Stimulated activated CD8-positive, alpha-beta memory T cell treated with anti-CD3 and anti-CD28 coated beads, Interleukin-2, amount 100 ng/mL, for 1 hour (primary cell): ENCODE data around the gene EIF5A.

Experiments used
- DNase-seq, 2 donors: peaks; one replicate each; pipeline ENCODE4 v3.0.0-alpha.2; 2020; ENCODE audit warnings: low read depth in 2 of 2

EIF5A gene

DNA sequence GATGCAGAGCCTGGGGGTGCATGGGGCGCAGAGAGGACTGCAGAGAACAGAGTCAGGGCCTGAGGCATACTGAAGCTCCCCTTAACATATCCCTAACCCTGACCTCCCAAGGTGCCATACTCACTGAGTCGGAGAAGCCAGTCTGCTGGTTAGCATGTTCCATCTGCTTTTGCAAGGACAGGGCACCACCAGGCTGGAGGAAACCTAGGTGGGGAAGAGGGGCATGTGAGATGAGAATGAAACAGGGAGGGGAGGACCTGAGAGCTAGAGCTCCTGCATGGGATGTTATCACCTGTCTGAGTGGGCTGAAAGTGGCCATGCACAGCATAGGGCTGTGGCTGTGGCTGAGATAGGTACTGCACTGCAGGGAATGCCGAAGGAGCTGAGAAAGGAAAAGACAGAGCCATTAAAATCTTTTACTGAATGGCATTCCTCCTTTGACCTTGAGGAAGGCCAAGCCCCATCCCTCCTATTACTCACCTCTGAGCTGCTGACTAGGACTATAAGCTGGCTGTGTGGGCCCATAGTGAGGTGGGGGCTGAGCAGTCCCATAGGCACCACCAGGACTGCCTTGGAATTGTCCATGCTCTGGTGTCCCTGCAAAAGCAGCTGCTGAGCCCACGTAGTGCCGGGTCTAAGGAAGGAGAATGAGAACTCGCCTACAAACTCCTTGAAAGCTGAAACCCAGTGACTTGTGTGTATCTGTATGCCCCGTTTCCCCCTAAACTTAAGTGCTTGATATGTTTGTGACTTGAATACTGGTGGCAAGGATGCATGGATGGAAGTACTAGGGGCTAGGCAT is 5.9 kb downstream of the EIF5A start:
- no peak for DNase-seq

DNA sequence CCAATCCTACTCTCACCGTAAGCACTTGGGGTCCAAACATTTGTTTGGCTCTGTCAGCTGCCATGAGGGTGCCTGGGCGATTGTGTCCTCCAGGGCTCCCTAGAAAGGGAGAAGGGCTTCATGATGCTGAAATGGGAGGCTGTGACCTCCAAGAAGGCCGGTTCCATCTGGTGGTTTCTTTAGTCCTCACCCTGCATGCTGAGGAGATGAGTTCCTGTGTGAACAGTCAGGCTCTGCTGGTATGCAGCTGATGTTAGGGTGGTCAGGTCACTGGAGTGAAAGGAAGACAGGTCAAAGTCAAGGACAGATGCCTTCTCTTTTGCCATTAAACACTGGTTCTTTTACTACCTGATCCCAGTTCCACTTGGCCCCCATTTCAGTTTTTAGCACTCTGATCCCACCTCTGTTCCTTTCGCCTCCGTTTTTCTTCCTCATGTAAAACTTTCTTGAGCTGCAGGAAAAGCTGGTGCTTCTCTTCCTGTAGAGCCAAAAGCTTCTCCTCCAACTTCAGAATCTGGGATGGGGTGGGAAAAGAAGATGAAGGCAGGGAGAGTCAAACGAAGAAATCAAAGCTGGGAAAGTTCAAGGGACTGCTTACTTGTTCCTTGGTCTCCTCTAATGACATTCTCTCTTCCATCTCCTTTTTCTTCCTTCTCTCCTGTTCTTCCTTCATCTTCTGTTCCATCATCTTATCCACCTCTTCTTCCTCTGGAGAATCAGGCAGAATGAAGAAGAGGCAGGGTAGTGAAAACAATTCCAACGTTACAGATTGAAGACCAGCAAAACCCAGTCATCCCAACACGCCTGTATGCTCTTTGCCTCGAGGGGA is 6.7 kb downstream of the EIF5A start:
- DNase-seq: no peak

DNA sequence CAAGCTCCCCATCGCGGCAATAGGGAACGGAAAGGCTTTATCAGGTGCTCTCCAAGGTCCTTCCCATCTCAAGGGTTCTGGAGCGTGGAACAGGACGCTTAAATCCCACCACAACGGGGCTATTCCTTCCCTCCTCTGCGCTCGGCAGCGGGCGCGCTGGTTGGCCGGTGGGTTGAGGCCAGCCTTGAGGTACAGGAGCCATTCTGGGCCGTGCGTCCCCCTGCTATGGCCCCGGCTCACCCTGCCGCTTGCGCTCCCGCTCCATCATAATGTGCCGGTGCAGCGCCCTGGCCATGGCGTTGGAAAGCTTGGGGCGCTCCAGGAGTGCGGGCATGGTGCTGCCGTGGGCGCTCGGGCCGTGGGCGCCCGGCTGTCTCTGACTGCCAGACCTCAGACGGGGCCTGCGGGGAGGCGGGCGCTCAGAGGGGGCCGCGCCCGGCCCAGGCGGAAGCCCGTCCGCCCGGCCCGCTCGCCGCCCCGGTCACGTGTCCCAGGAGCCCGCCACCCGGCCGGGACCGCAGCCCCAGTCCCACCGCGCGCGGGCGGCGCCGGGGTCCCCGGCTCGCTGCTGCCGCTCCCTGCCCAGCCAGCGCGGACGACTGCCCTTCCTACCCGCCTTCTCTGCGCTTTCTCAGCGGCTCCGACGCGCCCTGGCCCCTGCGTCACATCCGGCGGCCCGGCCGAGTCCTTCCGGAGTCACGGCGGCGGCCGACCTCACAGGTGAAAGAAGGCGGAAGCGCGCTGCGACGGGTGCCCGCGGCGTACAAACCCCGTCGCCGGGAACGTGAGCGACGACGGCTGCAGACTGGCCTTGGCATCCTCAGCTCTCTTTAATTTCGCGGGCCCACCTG is 7.5 kb downstream of the EIF5A start, which contains the start of gene GPS2:
Gene GPS2 (minus strand): TSS at position 642 of the 851 bp plus-strand sequence. CDS start 308 bp downstream, at position 334.
- DNase-seq: peak; percentile 84 to 88

DNA sequence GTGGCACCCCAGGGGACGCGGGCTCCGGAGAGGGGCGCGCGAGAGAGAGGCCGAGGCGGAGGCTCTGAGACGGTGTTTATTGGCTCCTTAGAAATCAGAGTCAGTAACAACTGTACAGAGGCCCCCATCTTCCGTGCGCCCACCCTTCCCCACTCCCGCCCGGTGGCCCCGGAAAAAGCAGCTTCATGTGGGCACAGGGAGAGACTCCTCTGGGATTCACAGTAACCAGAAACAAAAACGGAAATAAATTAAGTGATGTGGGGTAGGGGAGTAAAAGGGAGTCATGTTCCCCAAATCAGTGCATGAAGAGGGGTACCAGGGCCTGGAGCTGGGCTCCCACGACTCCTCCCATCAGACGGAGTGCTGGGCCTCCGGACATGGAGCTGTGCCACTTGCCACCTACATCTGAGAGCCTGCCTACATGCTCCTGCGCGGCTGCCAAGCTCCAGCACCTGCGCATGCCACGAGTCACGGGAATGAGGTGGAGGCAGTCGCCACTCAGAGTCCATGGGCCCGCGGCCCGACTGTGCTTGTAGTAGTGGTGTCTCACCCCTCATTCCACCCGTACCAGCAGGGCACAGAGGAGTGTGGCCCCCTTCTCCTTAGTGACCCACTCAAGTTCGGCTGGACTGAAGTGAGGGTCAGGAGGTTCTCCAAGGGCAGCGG is 8.3 kb downstream of the EIF5A start:
- DNase-seq: no peak

DNA sequence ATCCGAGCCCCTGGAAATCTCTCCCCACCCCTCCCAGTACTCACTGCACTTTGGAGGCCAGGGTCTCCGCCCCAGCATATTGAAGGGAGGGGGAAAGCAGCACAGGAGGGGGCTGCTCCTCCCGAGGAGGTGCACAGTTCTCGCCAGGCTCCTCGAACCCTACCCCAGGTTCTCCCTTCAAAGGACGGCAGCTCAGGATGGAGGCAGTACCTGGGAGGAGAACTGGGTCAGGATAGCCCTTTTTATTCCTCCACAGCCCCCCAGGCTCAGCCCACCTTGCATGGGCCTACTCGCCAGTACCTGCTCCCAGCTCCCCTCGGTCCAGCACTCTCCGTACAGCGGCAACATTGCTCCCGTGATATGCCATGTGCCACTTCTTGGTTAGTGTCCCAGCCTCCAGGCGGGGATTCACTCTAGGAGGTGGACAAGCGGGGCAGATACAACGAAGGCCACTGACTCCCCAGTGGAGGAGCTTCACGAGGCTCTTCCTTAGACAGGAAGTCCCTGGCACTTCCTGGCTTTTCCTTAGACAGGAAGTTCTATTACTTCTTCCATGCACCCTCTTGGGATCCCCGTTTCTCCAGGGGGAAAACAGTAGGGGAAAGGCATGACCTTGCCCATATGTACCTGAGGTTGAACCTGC is 9.9 kb downstream of the EIF5A start:
- DNase-seq: no peak

DNA sequence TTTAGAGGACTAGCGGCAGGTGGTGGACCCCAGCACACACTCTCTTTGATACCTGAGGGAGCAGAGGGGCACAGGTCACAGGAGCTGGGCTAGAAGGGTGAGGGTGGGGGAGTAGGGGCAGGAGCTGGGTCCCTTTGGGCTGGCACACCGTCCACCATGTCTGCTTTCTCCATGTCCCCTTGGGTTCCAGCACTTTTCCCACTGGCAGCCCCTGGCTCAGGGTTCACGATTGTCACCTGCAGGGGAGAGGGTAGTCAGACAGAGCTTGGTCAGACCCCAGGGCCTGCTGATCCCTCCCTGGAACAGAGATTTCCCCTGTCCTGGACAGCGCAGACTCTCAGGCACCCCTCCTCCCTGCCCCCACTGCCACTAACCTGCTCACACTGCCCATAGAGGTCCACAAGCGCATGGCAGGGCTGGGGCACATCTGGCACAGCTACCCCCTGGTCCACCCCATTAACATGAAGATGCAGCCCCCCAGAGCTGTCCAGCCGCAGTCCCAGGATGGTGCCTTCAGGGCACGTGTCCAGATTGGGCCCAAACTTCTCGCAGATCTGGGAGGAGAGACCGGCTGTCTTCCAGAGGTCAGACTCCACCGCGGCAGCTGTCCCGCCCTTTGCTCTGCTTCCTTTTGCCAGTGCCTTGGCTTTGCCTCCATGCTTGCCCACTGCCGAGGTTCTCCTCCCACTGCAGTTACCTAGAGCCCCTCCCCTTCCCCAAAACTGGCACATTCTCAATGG is 10.9 kb downstream of the EIF5A start:
- DNase-seq: no peak

DNA sequence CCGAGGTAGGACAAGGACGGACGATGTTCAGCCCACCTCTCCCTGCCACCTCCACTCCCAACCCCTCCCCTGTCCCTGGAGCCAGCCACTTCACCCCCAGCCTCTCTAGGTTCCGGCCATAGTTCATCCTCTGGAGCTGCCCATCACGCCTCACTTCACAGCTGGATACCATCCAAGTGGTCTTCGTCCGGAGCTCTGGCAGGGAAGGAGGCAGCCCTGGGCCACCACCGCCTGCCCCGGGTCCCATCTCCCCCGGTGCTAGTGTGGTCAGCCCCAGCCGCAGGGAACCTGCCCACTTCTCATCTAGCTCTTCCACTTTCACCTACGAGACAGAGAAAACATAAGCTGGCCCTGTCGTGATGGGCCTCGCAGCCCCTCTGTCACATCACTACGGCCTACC is 14.0 kb downstream of the EIF5A start:
- no peak for DNase-seq

DNA sequence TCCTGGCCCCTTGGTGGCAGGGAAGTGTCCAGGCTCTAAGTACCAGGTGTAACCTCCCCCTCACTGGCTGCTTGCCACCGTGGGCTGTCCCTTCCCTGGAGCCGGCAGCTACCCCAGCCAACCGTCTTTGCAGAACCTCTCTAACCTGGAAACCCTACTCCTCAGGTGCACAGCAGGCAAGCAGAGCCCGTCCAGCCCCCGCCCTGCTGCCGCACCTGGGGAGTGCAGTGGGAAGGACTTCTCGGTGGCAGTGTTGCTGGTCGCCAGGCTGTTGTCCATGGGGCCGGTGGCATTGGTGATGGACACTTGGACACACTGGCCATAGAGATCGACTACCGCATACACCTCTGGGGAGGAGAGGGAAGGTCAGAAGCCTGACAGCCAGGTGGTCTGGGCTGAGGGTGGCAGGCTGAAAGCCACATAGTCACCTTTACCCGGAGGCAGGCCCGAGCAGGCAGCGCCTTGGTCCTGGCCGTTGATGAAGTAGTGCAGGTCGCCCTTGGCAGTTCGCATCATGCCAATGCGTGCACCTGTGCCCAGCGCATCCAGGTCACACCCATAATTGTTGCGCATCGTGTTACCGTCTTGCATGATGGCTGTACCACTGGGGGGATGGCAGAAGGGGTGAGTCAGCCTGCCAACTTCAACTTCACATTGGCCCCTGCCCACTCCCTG is 15.2 kb downstream of the EIF5A start:
- DNase-seq: no peak

DNA sequence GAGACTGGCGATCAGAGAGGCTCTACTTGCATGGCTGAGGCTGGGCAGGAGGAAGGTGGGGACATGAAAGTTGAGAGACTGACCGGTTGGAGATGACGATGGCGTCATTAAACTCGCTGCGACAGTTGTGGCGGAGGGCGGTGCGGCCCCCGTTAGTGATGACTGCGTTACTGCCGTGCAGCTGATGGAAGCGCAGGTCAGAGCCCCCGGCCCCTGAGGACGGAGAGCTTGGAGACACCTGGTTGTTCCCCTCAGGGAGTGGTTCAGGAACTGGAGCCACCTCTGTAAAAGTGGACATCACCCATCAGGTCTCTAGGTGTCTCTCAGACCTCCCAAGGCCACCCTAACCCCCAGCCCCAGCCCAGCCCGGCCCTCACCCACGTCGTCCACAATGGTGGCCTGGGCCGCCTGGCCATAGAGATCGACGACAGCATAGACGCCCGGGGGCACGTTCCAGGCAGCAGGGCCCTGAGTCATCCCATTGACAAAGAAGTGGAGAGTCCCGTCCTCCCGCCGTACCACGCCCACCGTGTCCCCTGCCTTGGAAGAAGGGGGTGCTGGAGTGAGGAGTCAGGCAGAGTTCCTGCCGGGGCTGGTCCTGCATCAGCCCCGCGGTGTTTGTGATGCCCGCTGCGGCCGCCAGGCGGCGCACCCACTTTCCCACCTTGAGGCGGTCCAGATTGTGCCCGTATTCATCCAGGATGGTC is 16.5 kb downstream of the EIF5A start:
- DNase-seq: peak; percentile 44 to 47

DNA sequence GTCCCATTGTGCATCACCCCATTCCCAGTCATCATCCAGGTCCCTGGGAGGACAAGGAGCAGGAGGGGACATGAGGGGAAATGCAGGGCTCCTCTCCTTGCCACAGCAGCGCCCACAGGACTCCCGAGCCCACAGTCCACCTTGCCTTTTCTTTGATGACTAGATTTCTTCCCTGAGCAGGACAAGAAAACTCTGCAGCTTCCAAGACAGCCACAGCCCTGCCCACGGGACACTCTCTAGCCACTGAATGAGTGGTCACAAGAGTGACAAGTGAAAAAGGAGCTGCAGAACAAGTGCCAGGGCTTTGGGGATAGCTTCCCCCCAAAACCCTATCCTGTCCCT is 17.0 kb downstream of the EIF5A start:
- DNase-seq: no peak

DNA sequence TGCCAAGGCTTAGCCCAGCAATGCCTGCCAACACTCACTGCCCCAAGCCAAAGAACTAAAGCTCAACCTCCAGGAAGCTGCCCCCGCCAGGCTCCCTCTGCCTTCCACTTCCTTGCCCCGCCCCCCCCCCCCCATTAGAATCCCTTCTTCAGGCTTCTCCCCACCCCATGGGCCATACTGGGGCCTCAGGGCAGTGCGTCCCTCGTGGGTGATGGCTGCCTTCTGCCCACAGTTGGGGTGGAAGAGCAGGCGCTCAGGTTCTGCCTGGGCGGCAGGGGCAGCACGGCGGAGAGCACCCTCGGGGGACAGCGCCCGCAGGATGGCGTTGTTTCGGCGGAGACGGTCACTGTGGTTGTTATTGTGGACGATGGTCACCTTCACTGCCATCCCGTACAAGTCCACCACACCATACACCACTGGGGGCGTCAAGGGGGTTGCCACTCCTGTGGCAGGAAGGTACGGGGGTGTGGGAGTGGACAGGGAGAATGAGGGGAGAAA is 17.7 kb downstream of the EIF5A start:
- DNase-seq: no peak

DNA sequence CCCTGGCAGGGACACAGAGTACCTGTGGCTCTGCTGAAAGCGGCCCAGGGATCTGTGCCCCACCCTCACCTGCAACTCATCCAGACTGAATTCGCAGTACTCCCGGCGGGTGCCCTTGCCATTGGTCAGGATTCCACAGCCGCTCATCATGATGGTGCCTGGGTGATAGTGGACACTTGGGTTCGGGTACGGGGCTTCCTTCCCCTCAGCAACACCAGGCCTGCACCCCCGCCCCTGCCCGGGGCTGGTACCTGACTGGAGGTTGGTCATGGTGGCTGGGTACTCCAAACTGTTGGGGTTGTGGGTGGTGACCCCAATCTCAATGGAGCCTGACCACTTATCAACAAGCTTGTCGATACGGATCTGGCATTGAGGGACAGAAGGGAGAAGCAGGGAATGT is 18.8 kb downstream of the EIF5A start:
- DNase-seq: no peak

DNA sequence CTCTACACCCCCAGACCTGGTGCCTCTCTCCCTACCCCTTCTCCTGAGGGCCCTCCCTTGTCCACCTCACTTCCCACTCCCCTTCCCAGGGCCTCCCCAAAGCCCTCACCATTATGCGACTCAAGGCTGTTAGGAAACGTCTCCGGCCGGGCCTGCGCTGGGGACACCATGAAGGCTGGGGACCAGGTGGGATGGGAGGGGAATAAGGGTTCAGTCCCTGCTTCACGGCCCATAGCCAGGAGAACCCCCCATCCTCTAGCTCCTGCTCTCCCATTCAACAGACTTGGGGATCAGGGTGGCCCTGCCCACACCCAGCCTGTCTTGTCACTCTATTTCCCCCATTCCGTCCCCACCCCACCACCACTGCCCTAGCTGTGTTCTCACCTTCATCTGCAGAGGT is 19.6 kb downstream of the EIF5A start:
- no peak for DNase-seq

DNA sequence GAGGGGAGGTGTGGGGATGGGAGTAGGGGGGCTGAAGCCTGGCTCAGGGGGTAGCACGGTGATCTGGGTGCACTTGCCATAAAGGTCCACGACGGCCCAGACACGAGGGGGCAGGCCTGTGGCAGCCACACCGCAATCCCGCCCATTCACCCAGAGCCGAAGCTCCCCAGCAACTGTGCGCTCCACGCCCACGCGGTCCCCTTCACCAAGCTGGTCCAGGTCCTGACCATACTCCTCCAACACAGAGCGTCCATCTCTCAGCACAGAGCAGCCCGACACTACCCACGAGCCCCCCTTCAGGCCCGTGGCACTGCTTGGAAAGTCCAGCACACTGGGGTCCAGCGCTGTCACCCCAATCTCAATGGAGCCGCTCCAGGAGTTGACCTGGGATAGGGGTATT is 20.1 kb downstream of the EIF5A start:
- DNase-seq: no peak

DNA sequence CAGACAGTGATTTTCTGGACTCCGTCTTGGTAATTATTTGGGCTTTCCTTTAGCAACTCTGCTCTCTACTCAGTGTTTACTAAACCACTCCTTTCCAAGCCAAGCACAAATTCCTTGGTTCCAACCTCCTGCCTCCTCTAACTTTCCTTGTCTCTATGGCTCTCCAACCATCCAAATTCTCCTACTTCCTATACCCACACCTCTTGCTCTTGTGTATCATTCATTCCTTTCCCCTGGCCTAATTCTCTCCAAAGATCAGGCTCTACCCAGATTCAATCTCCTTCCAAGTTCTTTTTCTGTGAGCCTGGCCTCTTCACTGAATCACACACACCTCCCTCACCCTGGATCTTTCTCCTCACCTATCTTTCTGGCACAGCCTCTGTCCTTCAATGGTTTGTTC is 20.6 kb downstream of the EIF5A start:
- DNase-seq: no peak

DNA sequence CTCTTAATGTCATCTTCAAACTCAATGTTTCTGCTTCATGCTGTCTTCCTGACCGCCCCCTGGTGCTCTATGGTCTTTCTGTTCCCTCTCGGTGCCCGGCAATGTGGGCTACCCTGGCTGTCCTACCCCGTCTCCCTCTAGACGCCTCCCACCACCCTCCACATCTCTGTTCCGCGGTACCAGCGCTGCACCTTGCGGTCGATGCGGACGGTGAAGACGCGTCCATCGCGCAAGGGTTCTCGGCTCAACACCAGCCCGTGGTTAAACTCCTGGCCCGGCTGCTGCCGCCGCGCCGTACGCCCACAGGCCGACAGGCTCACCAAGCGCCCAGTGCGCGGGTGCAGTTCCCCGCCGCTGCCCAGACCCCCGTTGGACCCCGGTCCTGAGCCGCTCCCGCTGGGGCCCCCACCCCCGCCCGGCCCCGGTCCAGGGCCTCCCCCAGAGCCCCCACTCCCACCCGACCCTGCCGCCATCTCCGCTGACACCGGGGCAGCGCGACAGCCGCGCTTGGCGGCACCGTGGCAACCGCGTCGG is 21.5 kb downstream of the EIF5A start, which contains the start of gene NEURL4:
Gene NEURL4 (minus strand): TSS at position 496 of the 534 bp plus-strand sequence. CDS start 23 bp downstream, at position 473.
- DNase-seq: no peak

DNA sequence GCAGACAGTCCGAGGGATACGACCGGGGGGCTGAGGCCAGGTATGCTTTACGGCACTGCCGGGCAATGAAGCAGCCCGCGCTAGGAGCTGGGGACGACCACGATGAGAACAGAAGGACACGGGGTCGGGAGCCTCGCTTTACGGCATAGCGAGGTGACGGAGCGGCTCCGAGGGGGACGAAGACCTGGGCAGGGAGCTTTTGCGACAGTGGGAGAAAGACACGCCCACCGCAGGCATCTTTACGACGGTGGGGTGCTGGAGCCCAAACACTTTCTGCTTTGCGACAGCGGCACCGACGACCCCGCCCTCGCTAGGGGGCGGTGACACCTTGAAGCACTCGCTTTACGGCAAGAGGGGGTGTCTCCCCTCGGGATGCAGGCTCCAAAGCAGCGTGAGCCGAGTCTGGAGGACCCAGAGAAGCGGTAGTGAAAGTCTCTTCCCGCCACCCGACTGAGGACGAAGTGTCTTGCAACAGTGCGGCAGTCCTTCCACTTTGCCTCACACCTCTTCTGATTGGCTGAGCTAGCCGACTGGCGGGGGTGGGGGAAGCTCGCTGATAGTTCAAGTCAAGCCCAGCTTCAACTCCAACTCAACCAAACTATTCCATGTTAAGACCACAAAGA is 22.1 kb downstream of the EIF5A start:
- DNase-seq: peak; percentile 89

DNA sequence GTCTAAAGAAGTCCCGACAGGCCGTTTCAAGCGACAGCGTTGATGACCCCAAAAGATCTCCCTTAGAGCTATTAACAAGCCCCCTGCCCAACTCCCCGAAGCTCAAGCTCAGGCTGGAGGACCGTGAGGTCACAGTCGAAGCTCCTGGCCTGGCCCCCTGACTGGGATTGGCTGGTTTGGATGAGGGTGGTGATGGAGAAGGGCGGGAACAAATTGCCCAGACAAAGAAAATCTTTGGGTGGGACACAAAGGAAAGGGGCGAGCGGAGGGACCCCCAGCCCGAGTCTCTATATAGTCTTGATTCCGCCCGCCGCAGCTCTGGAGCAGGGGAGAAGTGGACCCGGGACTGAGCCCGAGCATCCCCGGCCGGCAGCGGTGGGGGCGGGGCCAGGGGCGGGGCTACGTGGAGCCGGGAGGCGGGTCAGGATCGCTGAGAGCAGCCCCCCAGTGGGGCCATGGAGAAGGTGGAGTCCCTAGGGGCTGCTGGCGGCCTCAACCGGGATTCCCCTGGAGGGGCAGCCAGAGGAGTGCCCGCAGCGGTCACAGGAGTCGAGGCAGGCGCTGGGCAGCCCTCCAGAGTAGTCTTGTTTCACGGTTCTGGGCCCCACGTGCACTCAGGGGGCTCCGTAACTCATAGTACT is 22.7 kb downstream of the EIF5A start:
- peak; percentile 57 for DNase-seq
